GM12872 (cell line): ENCODE measurements around the gene TARBP1.
A peak's percentile ranks its signal among the peaks of the same experiment; 100 is the strongest.

ENCODE experiments used
- CTCF ChIP-seq: IDR thresholded peaks from 3 replicates; pipeline ENCODE4 v1.5.1; 2011; ENCODE audit warnings: low read depth, mild to moderate bottlenecking, low read length, moderate library complexity; ENCODE audit not compliant: insufficient read depth

The TARBP1 gene

GRCh38 chr1:234502785-234503184 is 23.8 kb upstream of the TARBP1 start:
- no peak for TF ChIP-seq CTCF

- TF ChIP-seq CTCF, result no peak
Observed at GRCh38 chr1:234500269-234500668, 21.3 kb upstream of the TARBP1 start.

GRCh38 chr1:234499943-234500245 is 20.9 kb upstream of the TARBP1 start:
- TF ChIP-seq CTCF, result no peak

- peak; percentile 93 for TF ChIP-seq CTCF
Observed at GRCh38 chr1:234499119-234499942, 20.4 kb upstream of the TARBP1 start.

- no peak for TF ChIP-seq CTCF
Observed at GRCh38 chr1:234498448-234499118, 19.6 kb upstream of the TARBP1 start.

- no peak for TF ChIP-seq CTCF
Observed at GRCh38 chr1:234497589-234497988, 18.6 kb upstream of the TARBP1 start.

- TF ChIP-seq CTCF, result no peak
Observed at GRCh38 chr1:234495231-234495990, 16.4 kb upstream of the TARBP1 start.
